GM13976 (cell line): ENCODE results near the gene DDX25.
A peak's percentile ranks its signal among the peaks of the same experiment; 100 is the strongest.

Experiments used
- DNase-seq: peaks from one replicate; pipeline ENCODE4 v3.0.0; 2012; ENCODE audit warnings: low spot score
- CTCF ChIP-seq: IDR thresholded peaks from 2 replicates; pipeline ENCODE4 v1.5.1; 2012; ENCODE audit warnings: borderline replicate concordance, mild to moderate bottlenecking; ENCODE audit not compliant: insufficient read depth; ENCODE audit errors: extremely low read depth, missing control alignments, control extremely low read depth
- in situ Hi-C: fragments of 300-500 bp; cut with MboI; formaldehyde crosslinking; loops from one replicate; pipeline ENCODE4 v1.12.0; 2022; ENCODE audit warnings: low sequenced_read_pairs, mixed read lengths, inconsistent platforms; ENCODE audit not compliant: unreplicated experiment

Gene DDX25

GRCh38 chr11:125923012-125923579 lies 18.8 kb downstream of the DDX25 start:
- in situ Hi-C loops: loop anchor here (10.0 kb wide), 1 partner anchor 272 kb away; no protein-coding TSS in a partner anchor
- peak; percentile 78 for DNase-seq
- TF ChIP-seq CTCF: peak; percentile 66

- in situ Hi-C loops: loop anchor here (10.0 kb wide), 1 partner anchor 271 kb away; no protein-coding TSS in a partner anchor
- no peak for TF ChIP-seq CTCF
- DNase-seq: no peak
These were observed 19.3 kb downstream of the DDX25 start for GRCh38 chr11:125923633-125924032.

- TF ChIP-seq CTCF: no peak
- no peak for DNase-seq
- in situ Hi-C loops: loop anchor here (10.0 kb wide), 1 partner anchor 270 kb away; no protein-coding TSS in a partner anchor
These were observed 20.2 kb downstream of the DDX25 start for GRCh38 chr11:125924384-125925007.

GRCh38 chr11:125925247-125925740 lies 21.0 kb downstream of the DDX25 start:
- in situ Hi-C loops: loop anchor here (10.0 kb wide), 1 partner anchor 270 kb away; no protein-coding TSS in a partner anchor
- TF ChIP-seq CTCF: no peak
- no peak for DNase-seq

- in situ Hi-C loops: loop anchor here (10.0 kb wide), 1 partner anchor 269 kb away; no protein-coding TSS in a partner anchor
These were observed 21.5 kb downstream of the DDX25 start for GRCh38 chr11:125925804-125926203.

GRCh38 chr11:125926682-125927081 lies 22.4 kb downstream of the DDX25 start:
- no peak for DNase-seq
- no peak for TF ChIP-seq CTCF
- in situ Hi-C loops: loop anchor here (10.0 kb wide), 1 partner anchor 268 kb away; no protein-coding TSS in a partner anchor

More at GRCh38 chr11:125925804-125926203, 21.5 kb downstream of the DDX25 start:
- DNase-seq: no peak
- no peak for TF ChIP-seq CTCF
